Body of pancreas (tissue), 4 donors: ENCODE data around the gene AKT1S1. TPM values are rescaled to one million over a fixed set of nuclear protein-coding genes. Genes with fewer than 3 reads are reported as not detected.
"Not testable (repeated sequence)": the region's sequence is repeated elsewhere in the genome, so short reads cannot be mapped to it uniquely, and the experiment has no call there.

ENCODE experiments used
- ATAC-seq: fragments of 150-250 bp; one replicate; pipeline ENCODE4 v1.9.1; 2016
- DNase-seq, 4 donors: peaks; one replicate each; pipeline ENCODE4 v3.0.0-alpha.2; 2019
- H3K27ac ChIP-seq, 4 donors: fragments of 200-600 bp; sonication (generic); 1 replicate in 3 of 4; 2 replicates in 1 of 4; pipeline versions ENCODE4 v1.5.1 to v1.6.1; 2016 to 2019; ENCODE audit warnings: mild to moderate bottlenecking in 1 of 4, mixed read lengths in 1 of 4, moderate library complexity in 1 of 4
- H3K27me3 ChIP-seq, 2 donors: fragments of 200-600 bp; sonication (generic); one replicate each; pipeline ENCODE4 v1.6.0; 2016; ENCODE audit warnings: mild to moderate bottlenecking in 1 of 2
- H3K36me3 ChIP-seq, 2 donors: fragments of 200-600 bp; sonication (generic); replicated peaks in 1 of 2; 2 replicates each; pipeline ENCODE4 v1.5.1; 2016; ENCODE audit warnings: low read depth in 2 of 2; ENCODE audit not compliant: insufficient read depth in 1 of 2
- H3K4me1 ChIP-seq: fragments of 200-600 bp; sonication (generic); one replicate; pipeline ENCODE4 v1.6.0; 2016
- H3K4me3 ChIP-seq, 2 donors: fragments of 200-600 bp; sonication (generic); 1 replicate in 1 of 2; 2 replicates in 1 of 2; pipeline ENCODE4 v1.5.1; 2016 to 2019
- H3K9me3 ChIP-seq, 3 donors: fragments of 200-600 bp; sonication (generic); 1 replicate in 2 of 3; 2 replicates in 1 of 3; pipeline ENCODE4 v1.5.1; 2016
- POLR2A ChIP-seq, 3 donors: fragments of 450-650 bp; IDR thresholded peaks; one replicate each; pipeline ENCODE4 v1.6.1; 2016; ENCODE audit warnings: antibody characterized with exemption in 3 of 3, mild to moderate bottlenecking in 2 of 3
- WGBS, 2 donors: methylation state at CpG; one replicate each; pipeline ENCODE4 v1.1.5; 2017; 5-methylcytosine and 5-hydroxymethylcytosine counted together
- intact Hi-C: fragments of 100-400 bp; cut with DNase I; formaldehyde crosslinking; loops from one replicate; pipeline ENCODE4 v1.15.1; 2023
- total RNA-seq, 2 donors: library from RNA; depleted of rRNA; stranded (reverse); fragments of >200 nt; gene quantifications; one replicate each; pipeline ENCODE4 v1.1.0, GENCODE V29; 2016
- TF ChIP-seq, protein P1 (sequence below), 7 experiments: fragments of 450-650 bp in 4 of 7; fragments of 200-600 bp in 3 of 7; sonication (generic) in 3 of 7; IDR thresholded peaks; one replicate each; pipeline ENCODE4 v1.5.1; 2016 to 2019; ENCODE audit warnings: antibody characterized with exemption in 7 of 7

Gene AKT1S1
- 10 to 100 TPM in 1 of 2 donors, 1 to 10 TPM in 1; 7.5 to 20.1 TPM for total RNA-seq

DNA sequence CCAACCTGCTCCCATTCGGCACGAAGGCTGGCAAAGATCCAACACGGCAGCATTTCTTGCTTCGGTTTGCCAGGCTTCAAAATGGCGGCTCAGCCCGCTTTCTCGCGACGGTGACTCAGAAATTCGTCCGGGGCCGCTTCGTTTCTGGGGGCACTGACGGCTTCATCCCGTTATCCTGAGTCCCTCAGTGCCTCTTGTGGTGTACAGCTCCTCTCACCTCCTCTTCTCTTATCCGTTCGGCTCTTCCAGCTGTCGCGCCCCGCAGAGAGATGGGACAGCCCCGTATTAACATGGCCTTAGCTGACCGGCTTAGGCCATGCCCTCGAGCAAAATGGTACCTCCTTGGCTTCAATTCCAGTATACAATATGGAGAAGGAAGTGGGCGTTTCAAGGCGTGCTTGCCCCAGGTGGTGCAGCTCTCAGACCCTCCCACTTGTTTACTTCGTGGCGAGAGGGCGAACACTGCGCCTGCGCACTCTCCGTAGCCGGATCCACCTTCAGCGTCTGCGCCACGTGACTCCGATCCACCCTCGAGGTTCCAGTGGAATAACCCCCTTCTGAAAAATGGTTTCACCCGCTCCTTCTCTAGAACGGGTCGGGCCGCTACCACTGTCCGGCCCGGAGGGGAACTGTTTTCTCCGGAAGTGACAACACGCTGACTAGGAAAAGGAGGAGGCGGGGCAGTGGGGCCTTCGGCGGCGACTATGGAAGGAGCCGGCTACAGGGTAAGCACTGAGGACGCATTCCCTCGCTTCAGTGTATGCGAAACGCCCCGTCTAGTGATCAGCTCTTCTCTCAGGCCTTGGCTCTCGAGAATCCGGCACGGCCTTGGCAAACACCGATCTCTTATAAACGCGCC, at the start of gene AKT1S1, which contains the start of gene TBC1D17:
Gene AKT1S1, minus strand, starts transcription at position 336 of the 859 bp plus-strand sequence. CDS start 4,060 bp downstream, outside the sequence.
Gene TBC1D17, plus strand, starts transcription at position 683 of the 859 bp plus-strand sequence. Its CDS starts 22 bp downstream, at position 705.
- WGBS, 2 donors, result 0 to 1% methylated on average over 34 to 61 of the region's 61 CpGs
- H3K36me3 ChIP-seq, result peaks cover 9 to 20% of the 10 kb centered on the region in 2 donors
- peak within 1 kb of the TSS; percentile 96 to 99 (median 98) for H3K27ac ChIP-seq
- peak; percentile 63 to 94 (median 87) for TF ChIP-seq POLR2A (IDR thresholded peaks at IDR 0.05)
- TF ChIP-seq, protein P1, sequence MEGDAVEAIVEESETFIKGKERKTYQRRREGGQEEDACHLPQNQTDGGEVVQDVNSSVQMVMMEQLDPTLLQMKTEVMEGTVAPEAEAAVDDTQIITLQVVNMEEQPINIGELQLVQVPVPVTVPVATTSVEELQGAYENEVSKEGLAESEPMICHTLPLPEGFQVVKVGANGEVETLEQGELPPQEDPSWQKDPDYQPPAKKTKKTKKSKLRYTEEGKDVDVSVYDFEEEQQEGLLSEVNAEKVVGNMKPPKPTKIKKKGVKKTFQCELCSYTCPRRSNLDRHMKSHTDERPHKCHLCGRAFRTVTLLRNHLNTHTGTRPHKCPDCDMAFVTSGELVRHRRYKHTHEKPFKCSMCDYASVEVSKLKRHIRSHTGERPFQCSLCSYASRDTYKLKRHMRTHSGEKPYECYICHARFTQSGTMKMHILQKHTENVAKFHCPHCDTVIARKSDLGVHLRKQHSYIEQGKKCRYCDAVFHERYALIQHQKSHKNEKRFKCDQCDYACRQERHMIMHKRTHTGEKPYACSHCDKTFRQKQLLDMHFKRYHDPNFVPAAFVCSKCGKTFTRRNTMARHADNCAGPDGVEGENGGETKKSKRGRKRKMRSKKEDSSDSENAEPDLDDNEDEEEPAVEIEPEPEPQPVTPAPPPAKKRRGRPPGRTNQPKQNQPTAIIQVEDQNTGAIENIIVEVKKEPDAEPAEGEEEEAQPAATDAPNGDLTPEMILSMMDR (IDR thresholded peaks at IDR 0.05), result peak in 1 of 7 experiments; percentile 1
- peak; percentile 80 for ATAC-seq
- H3K4me1 ChIP-seq, result peaks cover 27% of the 10 kb centered on the region
- DNase-seq, result peak; percentile 99 to 100 (median 100)
- H3K4me3 ChIP-seq, result peak within 1 kb of the TSS; percentile 65 to 92
- H3K9me3 ChIP-seq, result no peaks in the 10 kb centered on the region
- no peaks in the 10 kb centered on the region for H3K27me3 ChIP-seq
- intact Hi-C loops, result no loop called here

GRCh38 chr19:49926515-49926914, 49.4 kb upstream of the AKT1S1 start:
- Histone ChIP-seq H3K36me3 (peaks cover 0 to 6% of the 10 kb centered on the region in 2 donors), H3K27me3 (no peaks in the 10 kb centered on the region), H3K9me3 (no peaks in the 10 kb centered on the region), H3K27ac (no peak overlapping the region), H3K4me1 (peaks cover 22% of the 10 kb centered on the region), H3K4me3 (no peak overlapping the region)
- intact Hi-C loops, result no loop called here
- 83 to 90% methylated on average over 10 of the region's 10 CpGs for WGBS, 2 donors
- no peak for DNase-seq
- TF ChIP-seq, protein P1 (IDR thresholded peaks at IDR 0.05), result no peak
- no peak for TF ChIP-seq POLR2A (IDR thresholded peaks at IDR 0.05)
- no peak for ATAC-seq

- Histone ChIP-seq H3K4me1 (peaks cover 22% of the 10 kb centered on the region), H3K27me3 (no peaks in the 10 kb centered on the region), H3K36me3 (peaks cover 0 to 6% of the 10 kb centered on the region in 2 donors), H3K9me3 (no peaks in the 10 kb centered on the region), H3K4me3 (no peak overlapping the region), H3K27ac (no peak overlapping the region)
- ATAC-seq (no peak), DNase-seq (no peak)
- 94 to 97% methylated on average over 5 of the region's 5 CpGs for WGBS, 2 donors
- TF ChIP-seq, protein P1 (IDR thresholded peaks at IDR 0.05), result no peak
- no peak for TF ChIP-seq POLR2A (IDR thresholded peaks at IDR 0.05)
- intact Hi-C loops, result no loop called here
Measured at GRCh38 chr19:49925486-49925885, 48.3 kb upstream of the AKT1S1 start.

DNA sequence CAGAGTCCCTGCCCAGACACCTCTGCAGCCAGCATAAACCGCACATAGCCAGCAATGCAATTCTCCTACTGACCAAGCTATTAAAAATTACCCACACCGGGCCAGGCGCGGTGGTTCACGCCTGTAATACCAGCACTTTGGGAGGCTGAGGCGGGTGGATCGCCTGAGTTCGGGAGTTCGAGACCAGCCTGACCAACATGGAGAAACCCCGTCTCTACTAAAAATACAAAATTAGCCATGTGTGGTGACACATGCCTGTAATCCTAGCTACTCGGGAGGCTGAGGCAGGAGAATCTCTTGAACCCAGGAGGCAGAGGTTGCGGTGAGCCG, 47.7 kb upstream of the AKT1S1 start:
- H3K27me3 ChIP-seq, H3K4me3 ChIP-seq, ATAC-seq, H3K27ac ChIP-seq, H3K36me3 ChIP-seq, DNase-seq, intact Hi-C loops, H3K9me3 ChIP-seq: not testable (repeated sequence)
- H3K4me1 ChIP-seq, result peaks cover 16% of the 10 kb centered on the region
- 91 to 95% methylated on average over 13 of the region's 13 CpGs for WGBS, 2 donors

DNA sequence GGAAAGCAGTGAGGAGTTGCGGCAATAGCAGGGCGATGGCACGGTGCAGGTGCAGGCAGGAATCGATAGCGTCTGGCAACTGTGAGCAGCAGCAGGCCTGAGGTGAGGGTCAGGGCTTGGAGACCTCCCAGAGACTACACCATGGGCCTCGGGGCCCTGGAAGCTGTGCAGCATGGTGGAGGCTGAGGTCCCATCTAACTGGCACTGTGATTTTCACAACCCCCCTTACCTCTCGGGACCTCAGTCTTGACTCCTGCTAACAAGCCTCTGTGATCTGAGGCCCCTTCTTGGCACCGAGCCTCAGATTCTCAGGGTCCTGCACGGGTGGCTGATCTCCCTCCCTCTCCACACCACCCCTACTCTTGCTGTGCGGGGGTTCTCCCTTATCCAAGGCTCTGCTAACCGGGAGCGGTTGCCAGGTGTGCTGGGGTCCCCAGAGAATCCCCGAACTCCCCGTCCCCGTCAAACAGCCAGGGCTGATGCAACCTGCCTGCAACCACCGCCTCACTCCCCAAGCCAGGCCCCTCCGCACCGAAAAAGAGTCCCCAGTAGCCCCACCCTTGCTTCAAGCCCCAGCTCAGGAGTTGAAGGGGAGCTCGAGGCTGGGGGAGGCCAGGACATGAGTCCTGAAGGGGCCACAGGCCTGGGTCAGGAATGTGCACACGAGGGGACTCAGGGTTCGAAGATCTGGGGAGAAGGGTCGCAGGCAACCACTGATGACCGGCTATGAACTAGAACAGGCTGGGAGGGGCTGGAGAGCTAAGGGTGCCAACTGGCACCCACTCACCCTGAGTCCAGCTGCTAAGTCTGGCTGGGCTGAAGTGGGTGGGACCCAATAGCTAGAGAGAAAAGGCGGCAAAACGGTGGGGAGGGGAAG, 47.1 kb upstream of the AKT1S1 start:
- Histone ChIP-seq H3K9me3 (no peaks in the 10 kb centered on the region), H3K4me1 (peaks cover 15% of the 10 kb centered on the region), H3K27me3 (no peaks in the 10 kb centered on the region), H3K36me3 (peaks cover 0 to 6% of the 10 kb centered on the region in 2 donors), H3K4me3 (no peak overlapping the region), H3K27ac (no peak overlapping the region)
- DNase-seq, result no peak
- WGBS, 2 donors, result 81 to 91% methylated on average over 19 to 25 of the region's 25 CpGs
- intact Hi-C loops, result no loop called here
- ATAC-seq, result no peak
- TF ChIP-seq POLR2A (IDR thresholded peaks at IDR 0.05), result no peak
- TF ChIP-seq, protein P1 (IDR thresholded peaks at IDR 0.05), result no peak
